Left ventricle myocardium superior (tissue), 1 donor: Measurements from ENCODE around the gene C2orf92. TPM values are rescaled to one million over a fixed set of nuclear protein-coding genes. Genes with fewer than 3 reads are reported as not detected.

Experiments
- ATAC-seq: fragments of 200-7000 bp; cut with Tn5 transposase; one replicate; pipeline ENCODE4 v1.9.1; 2020; ENCODE audit warnings: mild to moderate bottlenecking, moderate library complexity
- DNase-seq: peaks from one replicate; pipeline ENCODE4 v3.0.0-alpha.2; 2020
- intact Hi-C: fragments of 100-400 bp; cut with micrococcal nuclease; formaldehyde crosslinking; loops from one replicate; pipeline ENCODE4 v1.11.0; 2022
- total RNA-seq: library from RNA; stranded (reverse); fragmentation: NEBNext Ultra II Directional; extraction: Animal tissue kit (Norgen Biotek cat#: 25700); gene quantifications from one replicate; pipeline ENCODE4 v1.2.1, GENCODE V29; 2021
- donor health status: DM: no; HTN: yes; CAD: no; lungs with severe emphysema.

Gene C2orf92
- total RNA-seq, 1 donor from 2014 or later: 2.3 TPM

DNA sequence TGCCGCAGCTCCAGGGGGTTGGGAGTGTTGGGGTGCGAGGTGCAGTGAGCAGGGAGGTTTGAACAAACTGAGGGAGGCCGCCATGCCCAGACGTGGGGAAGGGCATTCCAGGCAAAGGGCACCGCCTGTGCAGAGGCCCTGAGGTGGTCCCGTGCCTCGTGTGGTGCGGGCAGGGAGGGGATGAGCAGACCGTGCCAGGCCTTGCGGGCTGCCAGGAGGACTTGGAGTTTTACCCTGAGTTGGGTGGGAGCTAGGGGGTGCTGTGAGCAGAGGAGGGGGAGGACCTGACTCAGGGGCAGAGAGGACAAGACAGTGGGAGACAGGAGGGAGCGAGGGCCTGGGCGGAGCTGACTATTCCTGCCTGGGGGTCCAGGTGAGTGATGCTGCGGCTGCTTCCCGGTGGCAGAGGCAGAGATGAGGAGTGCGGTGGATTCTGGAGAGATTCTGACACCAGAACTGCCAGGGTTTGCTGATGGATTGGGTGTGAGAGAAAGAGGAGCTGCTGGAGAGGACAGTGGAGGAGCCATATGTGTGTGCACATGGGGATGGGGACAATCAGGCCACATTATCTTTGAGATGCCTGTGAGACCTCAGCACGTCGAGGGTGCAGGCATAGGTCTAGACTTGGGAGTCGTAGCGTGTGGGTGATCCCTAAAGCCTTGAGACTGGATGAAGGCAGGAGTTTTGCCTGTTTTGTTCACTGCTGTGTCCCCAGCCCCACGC is 67.3 kb downstream of the C2orf92 start:
- peak; percentile 23 for DNase-seq
- intact Hi-C loops: no loop called here
- ATAC-seq: no peak

DNA sequence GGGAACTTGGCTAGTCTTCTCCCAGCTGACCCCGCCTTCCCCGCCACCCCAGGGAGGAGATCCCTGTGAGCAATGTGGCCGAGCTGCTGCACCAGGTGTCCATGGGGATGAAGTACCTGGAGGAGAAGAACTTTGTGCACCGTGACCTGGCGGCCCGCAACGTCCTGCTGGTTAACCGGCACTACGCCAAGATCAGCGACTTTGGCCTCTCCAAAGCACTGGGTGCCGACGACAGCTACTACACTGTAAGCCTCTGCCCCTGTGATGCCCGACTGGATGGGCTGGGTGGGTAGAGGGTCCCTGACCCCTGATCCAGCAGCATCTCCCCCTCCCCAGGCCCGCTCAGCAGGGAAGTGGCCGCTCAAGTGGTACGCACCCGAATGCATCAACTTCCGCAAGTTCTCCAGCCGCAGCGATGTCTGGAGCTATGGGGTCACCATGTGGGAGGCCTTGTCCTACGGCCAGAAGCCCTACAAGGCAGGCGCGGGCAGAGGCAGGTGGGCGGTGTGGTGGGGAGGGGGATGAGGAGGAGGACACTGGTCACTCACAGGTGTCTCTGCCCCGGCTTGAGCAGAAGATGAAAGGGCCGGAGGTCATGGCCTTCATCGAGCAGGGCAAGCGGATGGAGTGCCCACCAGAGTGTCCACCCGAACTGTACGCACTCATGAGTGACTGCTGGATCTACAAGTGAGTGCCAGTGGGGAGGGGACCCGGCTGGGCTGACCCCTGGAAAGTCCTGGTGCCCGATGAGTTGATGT is 68.1 kb downstream of the C2orf92 start:
- intact Hi-C loops: no loop called here
- ATAC-seq (no peak), DNase-seq (peak; percentile 15)

GRCh38 chr2:97738179-97739019 is 68.9 kb downstream of the C2orf92 start:
- DNase-seq (no peak), ATAC-seq (no peak)
- intact Hi-C loops: no loop called here

DNA sequence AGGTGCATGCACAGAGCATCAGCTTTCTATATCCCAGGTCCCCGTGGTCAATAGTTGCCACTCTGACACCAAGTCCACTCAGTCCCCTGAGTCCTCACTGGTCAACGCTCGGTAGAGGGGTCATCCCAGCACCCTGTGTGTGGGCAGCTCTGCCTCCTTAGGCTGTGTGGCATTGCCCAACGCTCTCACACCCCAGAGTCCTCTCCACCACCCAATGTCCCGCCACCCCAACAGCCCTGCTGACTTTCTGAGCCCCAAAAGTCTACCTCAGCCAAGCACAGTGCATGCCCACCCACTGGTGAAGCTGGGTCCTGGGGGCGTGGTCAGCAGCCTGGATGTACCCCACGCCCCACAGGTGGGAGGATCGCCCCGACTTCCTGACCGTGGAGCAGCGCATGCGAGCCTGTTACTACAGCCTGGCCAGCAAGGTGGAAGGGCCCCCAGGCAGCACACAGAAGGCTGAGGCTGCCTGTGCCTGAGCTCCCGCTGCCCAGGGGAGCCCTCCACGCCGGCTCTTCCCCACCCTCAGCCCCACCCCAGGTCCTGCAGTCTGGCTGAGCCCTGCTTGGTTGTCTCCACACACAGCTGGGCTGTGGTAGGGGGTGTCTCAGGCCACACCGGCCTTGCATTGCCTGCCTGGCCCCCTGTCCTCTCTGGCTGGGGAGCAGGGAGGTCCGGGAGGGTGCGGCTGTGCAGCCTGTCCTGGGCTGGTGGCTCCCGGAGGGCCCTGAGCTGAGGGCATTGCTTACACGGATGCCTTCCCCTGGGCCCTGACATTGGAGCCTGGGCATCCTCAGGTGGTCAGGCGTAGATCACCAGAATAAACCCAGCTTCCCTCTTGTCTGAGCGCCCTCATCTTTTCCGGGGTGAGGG is 69.7 kb downstream of the C2orf92 start:
- DNase-seq: peak; percentile 22
- intact Hi-C loops: no loop called here
- ATAC-seq: no peak

- ATAC-seq (no peak), DNase-seq (peak; percentile 17)
- intact Hi-C loops: no loop called here
These were observed 70.4 kb downstream of the C2orf92 start for GRCh38 chr2:97739893-97740245.

DNA sequence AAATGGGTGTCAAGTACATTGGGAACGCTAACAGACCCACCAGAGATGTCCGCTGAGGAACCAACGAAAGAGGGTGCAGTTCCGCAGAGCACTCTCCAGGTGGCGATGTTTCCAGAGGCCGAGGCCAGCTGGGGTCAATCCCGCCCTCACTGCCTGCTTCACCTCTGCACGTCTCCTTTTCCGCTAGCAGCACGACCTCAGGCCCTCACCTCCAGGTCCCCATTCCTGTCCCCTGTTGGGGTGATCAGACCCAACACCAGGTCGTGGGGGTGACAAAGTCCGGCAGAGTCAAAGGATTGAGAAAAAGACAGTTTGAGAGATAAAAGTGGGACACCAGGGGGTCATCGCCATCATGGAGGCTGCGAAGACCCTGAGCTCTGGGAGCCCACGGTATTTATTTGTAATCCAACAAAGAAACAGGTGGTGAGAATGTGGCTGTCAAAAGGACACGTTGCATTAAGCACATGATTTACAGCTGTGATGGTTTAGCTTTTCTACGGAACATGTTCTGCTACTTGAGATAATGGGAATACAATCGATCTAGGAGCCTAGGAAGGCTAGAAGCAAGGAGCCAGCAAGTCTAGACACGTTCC is 71.2 kb downstream of the C2orf92 start:
- ATAC-seq (peak; percentile 60), DNase-seq (peak; percentile 46)
- intact Hi-C loops: no loop called here

DNA sequence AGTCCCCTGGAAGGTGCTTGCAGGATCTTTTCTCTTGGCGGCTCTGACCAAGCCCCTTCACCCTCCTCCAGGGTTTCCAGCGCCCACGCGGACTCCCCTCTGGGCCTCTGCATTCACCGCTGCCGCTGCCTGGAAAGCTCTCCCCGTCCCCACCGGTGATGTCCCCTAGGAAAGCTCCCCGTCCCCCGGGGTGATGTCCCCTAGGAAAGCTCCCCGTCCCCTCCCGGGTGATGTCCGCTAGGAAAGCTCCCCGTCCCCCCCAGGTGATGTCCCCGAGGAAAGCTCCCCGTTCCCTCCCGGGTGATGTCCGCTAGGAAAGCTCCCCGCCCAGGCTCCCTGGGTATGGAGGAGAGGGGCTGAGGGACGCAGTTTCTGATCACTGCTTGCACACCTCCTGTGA is 71.7 kb downstream of the C2orf92 start:
- DNase-seq: peak; percentile 20
- intact Hi-C loops: no loop called here
- no peak for ATAC-seq

DNA sequence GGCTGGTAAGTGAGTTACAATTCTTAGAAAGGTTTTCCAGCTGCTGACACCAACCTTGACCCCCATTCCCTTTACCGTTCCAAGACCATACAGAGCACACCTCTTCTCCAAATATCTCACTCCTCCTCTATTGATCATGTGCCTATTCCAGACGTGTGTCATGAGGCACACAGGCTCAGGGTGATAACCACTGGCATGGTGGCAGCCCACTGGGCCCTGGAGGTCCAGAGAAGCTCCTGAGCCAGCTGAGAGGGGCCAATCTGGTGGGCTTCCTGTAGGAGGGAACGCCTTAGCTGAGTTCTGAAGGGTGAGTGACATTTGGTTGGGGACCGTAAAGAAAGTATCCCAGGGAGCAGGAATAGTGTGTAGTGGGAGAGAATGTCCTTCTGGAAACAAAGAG is 72.2 kb downstream of the C2orf92 start:
- no peak for ATAC-seq
- DNase-seq: no peak
- intact Hi-C loops: no loop called here

- intact Hi-C loops: no loop called here
- ATAC-seq (peak; percentile 86), DNase-seq (peak; percentile 62)
These were observed 72.9 kb downstream of the C2orf92 start for GRCh38 chr2:97742381-97742847.

DNA sequence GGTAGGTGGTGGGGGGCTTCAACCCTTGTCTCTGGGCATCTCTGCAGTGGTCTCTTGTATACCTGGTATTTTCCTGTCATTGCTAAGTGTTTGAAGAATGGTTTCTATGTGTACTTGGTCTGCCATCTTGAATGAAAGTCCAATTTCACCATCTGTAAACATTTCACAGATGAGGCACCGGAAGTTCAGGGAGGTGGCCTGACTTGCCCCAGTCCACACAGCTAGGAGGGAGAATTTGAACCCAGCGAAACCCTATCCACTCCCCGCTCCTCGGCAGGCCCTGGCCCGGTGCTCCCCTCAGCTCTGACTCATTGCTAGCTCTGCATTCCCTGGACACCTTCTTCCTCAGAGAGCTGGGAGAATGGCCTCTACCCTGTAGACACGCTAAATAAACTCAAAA is 74.4 kb downstream of the C2orf92 start:
- DNase-seq: no peak
- intact Hi-C loops: no loop called here
- ATAC-seq: no peak

DNA sequence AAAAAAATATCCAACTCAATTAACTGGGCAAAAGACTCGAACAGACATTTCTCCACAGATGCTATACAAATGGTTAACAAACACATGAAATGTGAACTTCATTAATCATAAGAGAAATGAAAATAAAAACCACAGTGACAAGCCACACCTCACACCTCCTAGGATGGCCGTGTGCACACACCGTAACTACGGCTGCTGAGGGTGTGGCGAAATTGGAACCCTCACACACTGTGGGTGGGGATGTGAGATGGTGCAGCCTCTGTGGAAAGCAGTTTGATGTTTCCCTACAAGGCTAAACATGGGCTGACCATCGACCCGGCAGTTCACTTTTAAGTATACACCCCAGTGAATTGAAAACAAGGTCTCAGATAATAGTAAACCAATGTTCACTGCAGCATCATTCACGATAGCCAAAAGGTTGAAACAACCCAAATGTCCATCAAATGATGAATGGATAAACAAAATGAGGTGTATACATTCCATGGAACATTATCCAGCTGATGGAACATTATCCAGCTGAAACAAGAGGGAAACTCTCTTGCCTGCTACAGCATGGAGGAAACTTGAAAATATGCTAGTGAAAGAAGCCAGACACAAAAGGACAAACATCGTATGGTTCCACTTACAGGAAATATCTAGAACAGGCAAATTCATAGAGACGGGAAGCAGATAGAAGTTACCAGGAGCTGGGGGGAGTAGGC is 76.1 kb downstream of the C2orf92 start:
- intact Hi-C loops: no loop called here
- no peak for ATAC-seq
- no peak for DNase-seq

- intact Hi-C loops: no loop called here
- no peak for ATAC-seq
These were observed 77.8 kb downstream of the C2orf92 start for GRCh38 chr2:97747285-97747684.

DNA sequence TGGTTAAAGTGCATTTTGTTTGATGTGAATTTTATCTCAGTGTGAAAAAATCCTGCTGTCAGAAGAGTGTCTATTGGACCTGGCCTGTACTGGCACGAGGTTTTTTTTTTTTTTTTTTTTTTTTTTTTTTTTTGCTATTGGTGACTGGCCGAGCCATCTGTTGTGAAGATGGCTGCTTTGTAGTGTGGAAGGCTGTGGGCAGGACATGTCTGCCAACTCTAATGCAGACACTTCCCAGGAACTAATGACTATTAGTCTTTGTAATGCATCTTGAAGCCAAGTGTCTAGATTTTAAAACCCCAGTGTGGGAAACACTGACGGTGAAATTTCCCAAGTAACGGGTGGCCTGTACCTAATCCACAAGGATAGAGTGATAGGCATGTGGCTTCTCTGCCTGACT is 78.2 kb downstream of the C2orf92 start:
- ATAC-seq (peak; percentile 20), DNase-seq (no peak)
- intact Hi-C loops: no loop called here

More at GRCh38 chr2:97747285-97747684, 77.8 kb downstream of the C2orf92 start:
- DNase-seq: no peak

GRCh38 chr2:97749581-97749980 is 80.1 kb downstream of the C2orf92 start:
- no peak for ATAC-seq
- DNase-seq: no peak
- intact Hi-C loops: no loop called here

DNA sequence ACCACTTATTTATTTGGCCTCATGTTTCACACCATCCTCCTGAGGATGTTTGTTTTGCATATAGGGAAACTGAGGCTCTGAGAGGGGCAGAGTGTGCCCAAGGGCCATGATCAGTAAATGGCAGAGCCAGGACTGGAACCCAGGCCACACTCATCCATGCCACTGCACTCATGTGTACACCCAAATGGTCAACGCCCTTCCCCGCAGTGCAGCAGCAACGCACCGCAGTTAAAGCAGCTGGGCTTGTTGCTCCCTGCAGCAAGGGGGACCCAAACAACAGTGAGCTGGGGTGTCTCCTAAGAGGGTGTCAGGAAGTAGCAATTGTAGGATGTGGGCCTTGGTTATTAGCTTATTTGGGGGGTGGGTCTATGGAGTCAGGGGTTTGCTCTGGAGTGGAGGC is 80.5 kb downstream of the C2orf92 start:
- ATAC-seq (no peak), DNase-seq (no peak)
- intact Hi-C loops: no loop called here

DNA sequence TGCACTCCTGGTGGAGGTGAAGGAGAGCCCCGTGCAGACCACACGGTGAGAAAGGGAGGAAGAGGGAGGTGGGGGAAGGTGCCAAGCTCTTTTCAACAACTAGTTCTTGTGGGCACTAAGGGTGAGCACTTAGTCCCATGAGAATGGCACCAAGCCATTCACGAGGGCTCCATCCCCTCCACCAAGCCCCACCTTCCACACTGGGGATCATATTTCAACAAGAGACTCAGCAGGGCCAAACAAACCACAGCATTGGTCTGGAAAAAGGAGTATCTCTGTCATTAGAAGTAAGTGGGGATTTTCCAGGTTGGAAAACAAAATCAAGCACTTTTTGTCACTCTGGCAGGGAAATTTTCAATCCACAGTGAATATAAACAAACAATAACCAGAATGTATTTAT is 82.2 kb downstream of the C2orf92 start:
- peak; percentile 88 for ATAC-seq
- DNase-seq: peak; percentile 52

More for the DNA sequence above, 82.2 kb downstream of the C2orf92 start:
- intact Hi-C loops: no loop called here
